Heart left ventricle (tissue), 16 donors: ENCODE data around the gene C1QTNF1. TPM values are rescaled to one million over a fixed set of nuclear protein-coding genes. Genes with fewer than 3 reads are reported as not detected.

Experiments used
- ATAC-seq, 4 donors: fragments of 200-7000 bp; cut with Tn5 transposase; one replicate each; pipeline ENCODE4 v1.9.1; 2020 to 2022; ENCODE audit warnings: moderate library complexity in 4 of 4, mild to moderate bottlenecking in 3 of 4, moderate number of reproducible peaks in 1 of 4
- DNase-seq, 5 donors: peaks; one replicate each; pipeline ENCODE4 v3.0.0-alpha.2; 2020
- H3K27ac ChIP-seq, 12 donors: fragments of 200-600 bp; sonication (generic) in 4 of 12; one replicate each; pipeline versions ENCODE4 v1.5.0 to v1.8.0; 2016 to 2022; ENCODE audit warnings: mild to moderate bottlenecking in 2 of 12
- H3K27me3 ChIP-seq, 9 donors: fragments of 200-600 bp; sonication (generic) in 2 of 9; one replicate each; pipeline versions ENCODE4 v1.5.1 to v1.8.0; 2016 to 2022; ENCODE audit warnings: mild to moderate bottlenecking in 3 of 9
- H3K36me3 ChIP-seq, 9 donors: fragments of 200-600 bp; sonication (generic) in 2 of 9; one replicate each; pipeline versions ENCODE4 v1.5.0 to v1.8.0; 2018 to 2022; ENCODE audit warnings: mild to moderate bottlenecking in 2 of 9
- H3K4me1 ChIP-seq, 12 donors: fragments of 200-600 bp; sonication (generic) in 4 of 12; one replicate each; pipeline versions ENCODE4 v1.5.0 to v1.8.0; 2016 to 2022; ENCODE audit warnings: mild to moderate bottlenecking in 3 of 12
- H3K4me3 ChIP-seq, 12 donors: fragments of 200-600 bp; sonication (generic) in 4 of 12; one replicate each; pipeline versions ENCODE4 v1.5.0 to v1.8.0; 2017 to 2022; ENCODE audit warnings: mild to moderate bottlenecking in 9 of 12, moderate library complexity in 4 of 12
- H3K9me3 ChIP-seq, 12 donors: fragments of 200-600 bp; sonication (generic) in 4 of 12; one replicate each; pipeline versions ENCODE4 v1.5.0 to v1.8.0; 2016 to 2022; ENCODE audit warnings: mild to moderate bottlenecking in 1 of 12
- POLR2A ChIP-seq, 2 donors: fragments of 450-650 bp; IDR thresholded peaks; one replicate each; pipeline ENCODE4 v1.6.1; 2017; ENCODE audit warnings: antibody characterized with exemption in 2 of 2, mild to moderate bottlenecking in 2 of 2, moderate library complexity in 2 of 2
- WGBS, 4 donors: extraction: QIAGEN DNeasy Blood & Tissue Kit in 2 of 4; methylation state at CpG; one replicate each; pipeline versions ENCODE4 v1.1.5 to v1.1.7; 2013 to 2018; 5-methylcytosine and 5-hydroxymethylcytosine counted together
- intact Hi-C, 10 donors: fragments of 100-400 bp; cut with DNase I; formaldehyde crosslinking; loops; one replicate each; pipeline versions ENCODE4 v1.11.1 to v1.14.2; 2022
- polyA plus RNA-seq, 2 donors: library from polyadenylated mRNA; stranded (reverse); fragments of 200-250 nt; gene quantifications; one replicate each; pipeline ENCODE4 v1.2.3, GENCODE V29; 2013
- total RNA-seq, 9 donors: library from RNA; depleted of rRNA in 2 of 9; stranded (reverse); fragments of >200 nt in 2 of 9; fragmentation: NEBNext Ultra II Directional in 3 of 9; extraction: Animal tissue kit (Norgen Biotek cat#: 25700) in 3 of 9; gene quantifications; one replicate each; pipeline versions ENCODE4 v1.1.0 to v1.2.4, GENCODE V29; 2016 to 2023
- TF ChIP-seq, protein P1 (sequence below), 12 donors: fragments of 200-600 bp; sonication (generic) in 4 of 12; IDR thresholded peaks; one replicate each; pipeline versions ENCODE4 v1.5.0 to v1.8.0; 2018 to 2022; ENCODE audit warnings: antibody characterized with exemption in 12 of 12, mild to moderate bottlenecking in 5 of 12
- donor health status: ischemic (EF 13 %, LVEDD 7.1; RV severe dilation, severe dysfunction).
- donor health status: healthy with polysubstance abuse.
- donor health status: DM: no; HTN: yes; CAD: no.
- donor health status: DM: no; HTN: no; CAD: no.
- donor health status: ischemic (EF 25% LVEDD 6.9; RV normal size, moderate dysfunction).
- donor health status: ischemic (EF 25% LVEDD 5.7; RV mildly dilated, moderate dysfunction).
- donor health status: healthy.
- donor health status: DM: yes; HTN: yes; CAD: no.
- donor health status: ischemic (EF 35%, LVEDD 5.7; RV mildly dilated, moderate dysfunction).
- donor health status: nonischemic (EF 11% LVEDD 7.7; RV severe dilation, severe dysfunction).
- donor health status: DM: yes; HTN: yes; CAD: no.
- donor health status: PGD.
- donor health status: ischemic (EF 29% LVEDD 5.4; RV normal size, mild dysfunction).
- donor health status: nonischemic (EF 23%, LVEDD 6.1; RV moderate dilation, normal function).

The C1QTNF1 gene
- total and polyA plus RNA-seq, 11 donors, result 37.0 to 406 (median 85.5) TPM

DNA sequence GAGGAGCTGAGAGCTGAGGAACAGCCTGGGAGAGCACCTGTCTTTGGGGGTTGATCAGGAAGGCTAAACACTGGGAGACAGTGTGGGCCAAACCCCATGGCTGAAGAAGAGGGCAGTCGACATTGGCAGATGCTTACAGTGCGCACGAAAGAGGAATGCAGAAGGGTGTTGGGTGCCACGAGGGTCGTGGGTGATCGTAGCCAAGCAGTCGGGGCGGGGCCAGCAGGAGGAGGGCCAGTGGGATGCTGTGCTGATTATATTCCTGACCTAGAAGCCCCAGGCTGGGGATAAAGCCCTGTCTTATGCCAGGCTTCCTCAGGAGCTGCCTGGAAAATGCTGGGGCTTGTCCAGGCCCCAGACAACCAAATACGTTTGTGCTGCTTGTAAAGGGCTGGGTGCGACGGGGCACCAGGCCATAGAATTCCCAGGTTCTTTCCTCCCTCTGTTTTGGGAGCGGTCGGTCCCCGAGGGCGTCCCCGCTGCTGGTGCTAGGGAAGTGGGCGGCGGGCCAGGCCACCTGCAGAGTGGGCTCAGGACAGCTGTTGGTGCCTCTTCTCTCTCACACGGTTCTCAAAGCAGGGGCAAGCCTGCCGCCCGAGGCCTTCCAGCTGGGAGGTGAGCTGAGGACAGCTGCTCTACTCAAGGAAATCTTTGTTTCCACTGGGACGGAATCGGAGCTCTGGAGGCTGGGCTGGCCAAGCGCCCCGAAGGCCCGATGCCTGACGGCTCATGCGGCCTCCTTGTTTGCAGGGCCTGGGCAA lies 10.0 kb downstream of the C1QTNF1 start:
- DNase-seq, result peak; percentile 55 to 76 (median 69)
- no peaks in the 10 kb centered on the region for H3K27me3 ChIP-seq
- intact Hi-C loops, result no loop called here
- H3K36me3 ChIP-seq, result no peaks in the 10 kb centered on the region
- no peaks in the 10 kb centered on the region for H3K9me3 ChIP-seq
- peak overlapping the region in 10 of 12 donors; percentile 31 to 74 (median 56) for H3K27ac ChIP-seq
- TF ChIP-seq, protein P1, sequence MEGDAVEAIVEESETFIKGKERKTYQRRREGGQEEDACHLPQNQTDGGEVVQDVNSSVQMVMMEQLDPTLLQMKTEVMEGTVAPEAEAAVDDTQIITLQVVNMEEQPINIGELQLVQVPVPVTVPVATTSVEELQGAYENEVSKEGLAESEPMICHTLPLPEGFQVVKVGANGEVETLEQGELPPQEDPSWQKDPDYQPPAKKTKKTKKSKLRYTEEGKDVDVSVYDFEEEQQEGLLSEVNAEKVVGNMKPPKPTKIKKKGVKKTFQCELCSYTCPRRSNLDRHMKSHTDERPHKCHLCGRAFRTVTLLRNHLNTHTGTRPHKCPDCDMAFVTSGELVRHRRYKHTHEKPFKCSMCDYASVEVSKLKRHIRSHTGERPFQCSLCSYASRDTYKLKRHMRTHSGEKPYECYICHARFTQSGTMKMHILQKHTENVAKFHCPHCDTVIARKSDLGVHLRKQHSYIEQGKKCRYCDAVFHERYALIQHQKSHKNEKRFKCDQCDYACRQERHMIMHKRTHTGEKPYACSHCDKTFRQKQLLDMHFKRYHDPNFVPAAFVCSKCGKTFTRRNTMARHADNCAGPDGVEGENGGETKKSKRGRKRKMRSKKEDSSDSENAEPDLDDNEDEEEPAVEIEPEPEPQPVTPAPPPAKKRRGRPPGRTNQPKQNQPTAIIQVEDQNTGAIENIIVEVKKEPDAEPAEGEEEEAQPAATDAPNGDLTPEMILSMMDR (IDR thresholded peaks at IDR 0.05), result no peak
- TF ChIP-seq POLR2A (IDR thresholded peaks at IDR 0.05), result no peak
- peaks cover 0 to 46% (median 26%) of the 10 kb centered on the region in 12 donors for H3K4me1 ChIP-seq
- H3K4me3 ChIP-seq, result no peak overlapping the region
- 42 to 62% (median 53%) methylated on average over 21 to 28 of the region's 28 CpGs for WGBS, 4 donors
- peak; percentile 26 to 72 (median 56) for ATAC-seq

DNA sequence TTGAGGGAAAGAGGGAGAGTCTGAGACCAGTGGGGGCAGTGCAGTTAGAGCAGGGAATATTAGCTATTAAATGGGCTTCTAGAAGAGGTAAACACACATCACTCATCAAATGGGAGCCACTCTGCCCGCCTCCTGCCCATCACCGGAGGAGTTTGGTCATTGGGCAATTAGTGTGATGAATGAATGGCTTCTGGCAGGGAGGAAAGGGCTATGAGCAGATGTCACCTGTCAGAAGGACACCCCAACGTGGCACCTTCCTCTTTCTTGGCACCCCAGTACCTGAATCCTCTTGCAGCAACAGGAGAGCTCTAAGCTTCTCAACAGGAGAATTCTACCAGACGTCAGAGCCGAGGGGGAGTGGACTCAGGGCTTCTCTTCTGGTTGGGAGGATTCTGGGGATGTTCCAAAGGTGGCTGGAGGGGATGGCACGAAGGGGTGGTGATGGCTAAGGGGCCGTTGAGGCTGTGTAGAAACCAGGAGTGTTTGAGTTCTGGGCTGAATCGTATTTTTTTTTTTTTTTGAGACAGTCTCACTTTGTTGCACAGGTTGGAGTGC lies 11.0 kb downstream of the C1QTNF1 start:
- ATAC-seq, result no peak
- 87 to 92% (median 90%) methylated on average over 8 of the region's 8 CpGs for WGBS, 4 donors
- H3K36me3 ChIP-seq, result peaks cover 0 to 3% (median 0%) of the 10 kb centered on the region in 9 donors
- no peaks in the 10 kb centered on the region for H3K9me3 ChIP-seq
- peak overlapping the region in 4 of 12 donors; percentile 31 to 74 (median 55) for H3K27ac ChIP-seq
- no peak overlapping the region for H3K4me3 ChIP-seq
- no peak for TF ChIP-seq POLR2A (IDR thresholded peaks at IDR 0.05)
- TF ChIP-seq, protein P1 (IDR thresholded peaks at IDR 0.05), result no peak
- no peak for DNase-seq
- H3K27me3 ChIP-seq, result no peaks in the 10 kb centered on the region
- intact Hi-C loops, result no loop called here
- peaks cover 0 to 48% (median 23%) of the 10 kb centered on the region in 12 donors for H3K4me1 ChIP-seq

DNA sequence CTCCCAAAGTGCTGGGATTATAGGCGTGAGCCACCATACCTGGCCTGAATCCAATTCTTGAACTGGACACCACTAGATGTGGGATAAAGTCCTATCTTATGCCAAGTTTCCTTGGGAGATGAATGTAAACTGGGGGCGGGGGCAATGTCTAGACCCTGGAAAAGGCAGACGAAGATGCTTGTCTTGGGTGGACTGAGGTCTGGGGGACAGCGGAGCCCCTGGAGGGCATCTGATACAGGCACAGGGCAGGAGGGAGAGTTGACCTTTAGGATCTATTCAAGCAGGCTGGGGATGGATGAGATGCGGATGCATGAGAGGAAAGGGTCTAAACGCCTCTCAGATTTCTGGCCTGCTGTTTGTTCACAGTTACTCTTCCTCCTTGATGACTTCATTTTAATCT lies 11.7 kb downstream of the C1QTNF1 start:
- DNase-seq (no peak), ATAC-seq (no peak)
- WGBS, 4 donors, result 95 to 97% (median 96%) methylated on average over 6 of the region's 6 CpGs
- H3K36me3 ChIP-seq, result peaks cover 0 to 3% (median 0%) of the 10 kb centered on the region in 9 donors
- H3K27ac ChIP-seq, result no peak overlapping the region
- H3K4me3 ChIP-seq, result no peak overlapping the region
- intact Hi-C loops, result no loop called here
- H3K9me3 ChIP-seq, result no peaks in the 10 kb centered on the region
- peaks cover 0 to 48% (median 23%) of the 10 kb centered on the region in 12 donors for H3K4me1 ChIP-seq
- no peaks in the 10 kb centered on the region for H3K27me3 ChIP-seq
- TF ChIP-seq POLR2A (IDR thresholded peaks at IDR 0.05), result no peak
- TF ChIP-seq, protein P1 (IDR thresholded peaks at IDR 0.05), result no peak

DNA sequence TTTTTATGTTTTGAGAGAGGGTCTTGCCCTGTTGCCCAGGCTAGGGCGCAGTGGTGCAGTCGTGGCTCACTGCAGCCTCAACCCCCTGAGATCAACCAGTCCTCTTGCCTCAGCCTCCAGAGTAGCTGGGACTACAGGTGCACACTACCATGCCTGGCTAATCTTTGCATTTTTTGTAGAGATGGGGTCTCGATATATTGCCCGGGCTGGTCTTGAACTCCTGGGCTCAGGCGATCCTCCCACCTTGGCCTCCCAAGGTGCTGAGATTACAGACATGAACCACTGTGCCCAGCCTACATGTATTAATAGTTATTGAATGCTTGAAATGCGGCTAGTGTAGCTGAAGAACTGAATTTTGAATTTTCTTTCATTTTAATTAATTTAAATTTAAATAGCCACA lies 12.2 kb downstream of the C1QTNF1 start:
- Histone ChIP-seq H3K36me3 (peaks cover 0 to 3% (median 0%) of the 10 kb centered on the region in 9 donors), H3K27me3 (no peaks in the 10 kb centered on the region), H3K4me1 (peaks cover 0 to 48% (median 23%) of the 10 kb centered on the region in 12 donors), H3K27ac (no peak overlapping the region), H3K4me3 (no peak overlapping the region), H3K9me3 (no peaks in the 10 kb centered on the region)
- no peak for ATAC-seq
- TF ChIP-seq, protein P1 (IDR thresholded peaks at IDR 0.05), result no peak
- no peak for TF ChIP-seq POLR2A (IDR thresholded peaks at IDR 0.05)
- 94 to 98% (median 96%) methylated on average over 6 of the region's 6 CpGs for WGBS, 4 donors
- no peak for DNase-seq
- intact Hi-C loops, result no loop called here
